EL (cell line): ENCODE results near the gene IGLL5.
A peak's percentile ranks its signal among the peaks of the same experiment; 100 is the strongest.
"Not testable (repeated sequence)": the region's sequence is repeated elsewhere in the genome, so short reads cannot be mapped to it uniquely, and the experiment has no call there.

Experiments
- DNase-seq: peaks from one replicate; pipeline ENCODE4 v3.0.0-alpha.2; 2016

The IGLL5 gene

DNA sequence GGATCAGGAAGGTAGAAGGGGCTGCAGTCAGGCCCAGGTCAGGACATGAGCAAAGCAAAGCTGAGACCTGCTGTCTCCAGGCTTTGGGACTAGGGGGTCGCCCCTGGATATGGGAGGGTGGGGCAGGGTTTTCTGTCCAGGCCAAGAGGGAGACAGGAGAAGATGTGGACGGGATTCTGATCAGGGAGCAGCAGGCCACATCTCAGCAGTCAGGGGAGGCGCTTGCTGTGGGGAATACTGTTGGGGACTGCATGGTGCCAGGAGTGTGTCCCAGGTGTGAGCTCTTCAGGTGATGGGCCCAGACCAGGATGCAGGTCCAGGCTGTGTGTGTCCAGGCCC, 29.3 kb downstream of the IGLL5 start:
- no peak for DNase-seq

DNA sequence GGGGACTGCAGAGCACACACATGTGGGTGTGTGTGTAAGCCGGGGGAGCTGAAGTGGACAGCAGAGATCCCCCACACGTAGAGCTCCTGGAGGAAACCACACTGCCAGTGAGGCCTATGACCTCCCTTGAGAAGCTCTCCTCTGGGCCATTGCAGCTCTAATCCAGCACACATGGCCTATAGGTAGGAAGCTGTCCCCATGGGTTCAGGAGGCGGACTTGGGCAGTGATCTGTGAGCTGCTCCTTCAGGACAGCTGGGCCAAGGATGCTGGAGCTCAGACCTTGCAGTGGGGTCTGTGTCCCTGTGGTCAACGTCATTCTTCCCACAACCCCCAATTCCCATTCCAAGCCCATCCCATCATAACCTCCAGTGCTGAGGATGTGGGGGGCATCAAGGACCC, 29.8 kb downstream of the IGLL5 start:
- no peak for DNase-seq

DNA sequence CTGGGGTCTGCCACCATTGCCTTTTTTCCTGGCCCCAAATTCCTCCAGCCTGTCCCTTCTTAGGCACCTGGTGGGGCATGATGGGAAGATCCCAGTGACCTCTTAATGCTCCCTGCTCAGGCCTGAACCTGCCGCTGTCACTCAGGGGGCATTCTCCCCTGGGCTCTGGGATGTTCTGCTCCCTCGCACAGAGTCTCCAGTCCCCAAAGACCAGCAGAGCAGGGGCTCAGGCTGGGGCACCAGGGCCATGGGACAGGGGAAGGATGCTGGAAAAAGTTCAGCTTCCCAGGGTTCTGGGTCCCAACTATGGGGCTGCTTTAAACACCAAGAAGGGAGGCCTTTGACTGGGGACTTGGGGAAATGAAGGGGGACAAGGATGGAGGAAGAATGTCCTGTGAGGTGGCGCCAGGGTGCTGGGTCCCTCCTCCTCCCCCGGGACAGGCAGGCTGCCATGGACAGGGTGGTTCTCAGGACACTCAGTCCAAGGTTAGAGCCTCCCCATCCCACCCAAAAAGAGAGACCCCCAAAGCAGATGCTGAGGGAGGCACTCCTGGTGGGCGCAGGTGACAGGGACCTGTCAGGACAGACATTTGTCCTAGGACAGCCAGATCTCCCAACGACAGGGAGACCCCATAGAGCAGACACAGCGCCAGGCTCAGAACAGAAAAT, 30.8 kb downstream of the IGLL5 start:
- DNase-seq, result no peak

GRCh38 chr22:22919041-22919440, 31.4 kb downstream of the IGLL5 start:
- no peak for DNase-seq

GRCh38 chr22:22920104-22920654, 32.6 kb downstream of the IGLL5 start:
- DNase-seq, result no peak

- no peak for DNase-seq
These were observed 33.4 kb downstream of the IGLL5 start for GRCh38 chr22:22920910-22921550.

GRCh38 chr22:22921575-22921974, 34.0 kb downstream of the IGLL5 start:
- DNase-seq, result no peak

DNA sequence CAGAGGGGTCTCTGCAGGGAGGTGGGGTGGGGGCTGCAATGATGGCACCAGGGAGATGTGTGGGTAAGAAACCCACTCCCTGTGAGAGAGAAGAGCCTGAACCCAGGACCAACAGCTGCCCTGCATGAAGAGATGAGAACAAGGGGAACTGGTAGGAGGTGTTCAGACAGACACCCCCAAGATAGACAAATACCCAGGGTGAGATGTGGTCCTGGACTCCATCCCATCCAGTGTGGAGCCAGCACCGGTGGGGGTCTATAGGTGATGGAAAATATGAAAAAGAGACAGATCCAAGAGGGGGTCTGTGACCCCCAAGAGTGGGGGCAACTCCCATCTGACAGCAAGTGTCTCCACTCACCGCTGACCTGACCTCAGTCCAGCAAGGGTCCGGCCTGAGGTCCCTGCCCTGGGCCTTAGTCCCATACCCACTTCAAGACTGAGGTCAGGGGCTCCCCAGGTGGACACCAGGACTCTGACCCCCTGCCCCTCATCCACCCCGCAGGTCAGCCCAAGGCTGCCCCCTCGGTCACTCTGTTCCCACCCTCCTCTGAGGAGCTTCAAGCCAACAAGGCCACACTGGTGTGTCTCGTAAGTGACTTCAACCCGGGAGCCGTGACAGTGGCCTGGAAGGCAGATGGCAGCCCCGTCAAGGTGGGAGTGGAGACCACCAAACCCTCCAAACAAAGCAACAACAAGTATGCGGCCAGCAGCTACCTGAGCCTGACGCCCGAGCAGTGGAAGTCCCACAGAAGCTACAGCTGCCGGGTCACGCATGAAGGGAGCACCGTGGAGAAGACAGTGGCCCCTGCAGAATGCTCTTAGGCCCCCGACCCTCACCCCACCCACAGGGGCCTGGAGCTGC, 34.7 kb downstream of the IGLL5 start:
- DNase-seq, result not testable (repeated sequence)

DNA sequence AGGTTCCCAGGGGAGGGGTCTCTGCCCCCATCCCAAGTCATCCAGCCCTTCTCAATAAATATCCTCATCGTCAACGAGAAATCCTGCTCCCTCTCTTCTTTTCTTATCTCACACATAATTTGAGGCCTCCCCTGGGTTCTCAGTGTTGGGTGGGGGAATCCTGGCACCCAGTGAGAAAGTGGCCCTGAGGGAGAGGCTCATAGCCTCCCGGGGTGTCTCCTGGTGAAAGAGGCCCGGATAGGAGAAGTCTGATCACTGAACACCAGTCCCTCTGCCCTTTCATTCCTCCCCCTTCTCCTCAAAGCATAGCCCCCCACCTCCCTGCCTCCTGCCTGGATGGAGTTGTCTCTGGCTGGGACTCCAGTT, 35.3 kb downstream of the IGLL5 start:
- no peak for DNase-seq

DNA sequence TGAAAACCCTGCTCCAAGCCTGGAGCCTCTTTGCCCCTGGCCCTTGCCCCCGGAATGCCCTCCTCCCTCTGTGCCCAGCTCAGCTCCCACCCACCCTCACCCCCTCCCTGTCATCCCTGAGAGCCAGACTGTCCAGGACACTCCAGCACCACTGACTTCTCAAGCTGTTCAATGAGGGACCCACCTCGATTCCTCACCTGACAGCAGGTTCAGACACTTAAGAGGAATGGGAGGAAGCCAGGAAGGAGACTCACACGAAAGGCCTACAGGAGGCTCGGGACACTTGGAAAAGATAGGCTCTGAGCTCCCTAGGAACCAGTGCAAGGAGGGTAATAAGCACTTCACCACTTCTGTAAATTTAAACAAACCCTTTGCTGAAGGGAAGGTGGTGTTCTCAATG, 35.8 kb downstream of the IGLL5 start:
- no peak for DNase-seq

GRCh38 chr22:22923930-22924329, 36.3 kb downstream of the IGLL5 start:
- no peak for DNase-seq

DNA sequence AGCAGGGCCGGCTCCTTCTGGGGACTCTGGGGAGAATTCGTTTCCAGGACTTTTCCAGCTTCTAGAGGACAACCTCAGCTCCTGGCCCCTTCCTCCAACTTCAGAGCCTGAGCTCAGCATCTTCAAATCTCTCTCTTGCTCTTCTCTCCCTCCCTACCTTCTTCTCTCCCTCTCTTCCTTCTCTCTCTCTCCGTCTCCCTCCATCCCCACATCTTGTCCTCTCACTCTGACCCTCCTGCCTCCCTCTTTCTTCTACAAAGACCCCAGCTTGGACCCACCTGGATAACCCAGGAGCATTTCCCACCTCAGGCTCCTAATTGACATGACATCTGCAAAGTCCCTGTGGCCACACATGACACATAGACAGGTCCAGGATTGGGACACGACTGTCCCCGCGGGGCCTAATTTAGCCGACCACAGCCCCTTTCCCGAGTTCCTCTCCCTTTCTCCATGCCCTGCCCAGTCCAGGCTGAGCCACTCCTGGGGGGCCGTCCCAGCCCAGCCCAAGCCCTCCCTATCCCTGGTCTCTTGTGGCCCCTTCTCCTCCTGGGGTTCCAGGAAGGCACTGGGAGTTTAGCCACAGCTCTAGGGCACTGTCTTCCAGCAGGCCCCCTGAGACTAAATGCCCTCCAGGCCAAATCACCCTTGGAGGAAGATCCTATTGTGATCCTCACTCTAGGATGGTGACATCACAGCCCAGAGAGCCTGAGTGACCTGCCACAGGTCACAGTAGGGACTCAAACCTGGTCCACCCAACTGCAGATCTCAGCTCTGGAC, 36.9 kb downstream of the IGLL5 start:
- DNase-seq, result no peak

DNA sequence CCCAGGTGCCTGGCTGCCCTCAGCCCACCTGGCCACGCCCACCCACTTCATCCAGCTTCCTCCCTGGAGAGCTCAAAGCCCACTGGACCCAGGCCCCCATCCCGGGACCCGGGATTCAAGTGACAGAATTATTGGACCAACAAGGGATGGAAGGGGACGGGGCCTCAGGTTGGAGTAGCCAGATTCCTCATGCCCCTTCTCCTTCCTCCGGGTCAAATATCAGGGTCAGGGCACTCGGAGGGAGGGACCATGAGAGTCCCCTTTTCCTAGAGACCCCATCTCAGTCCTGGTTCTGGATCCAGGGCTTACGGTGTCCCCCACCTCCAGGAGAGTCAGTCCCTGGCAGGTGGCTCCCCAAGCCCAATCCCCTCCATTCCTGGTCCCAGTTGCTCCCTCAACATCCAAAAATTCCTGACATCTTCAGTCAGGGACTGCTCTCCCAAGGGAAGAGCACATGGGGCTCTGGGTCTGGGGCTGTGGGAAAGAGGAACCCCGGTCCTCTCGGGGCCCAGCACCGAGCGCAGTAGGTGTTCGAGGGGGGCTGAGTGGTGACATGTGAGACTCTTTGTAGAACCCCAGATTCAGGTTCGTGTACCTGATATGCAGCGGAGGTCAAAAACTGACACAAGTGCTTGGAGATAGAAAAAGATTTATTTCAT, 37.7 kb downstream of the IGLL5 start:
- no peak for DNase-seq

- no peak for DNase-seq
These were observed 38.3 kb downstream of the IGLL5 start for GRCh38 chr22:22925805-22926369.

GRCh38 chr22:22926370-22927195, 39.0 kb downstream of the IGLL5 start:
- no peak for DNase-seq

GRCh38 chr22:22927196-22927887, 39.7 kb downstream of the IGLL5 start:
- no peak for DNase-seq

DNA sequence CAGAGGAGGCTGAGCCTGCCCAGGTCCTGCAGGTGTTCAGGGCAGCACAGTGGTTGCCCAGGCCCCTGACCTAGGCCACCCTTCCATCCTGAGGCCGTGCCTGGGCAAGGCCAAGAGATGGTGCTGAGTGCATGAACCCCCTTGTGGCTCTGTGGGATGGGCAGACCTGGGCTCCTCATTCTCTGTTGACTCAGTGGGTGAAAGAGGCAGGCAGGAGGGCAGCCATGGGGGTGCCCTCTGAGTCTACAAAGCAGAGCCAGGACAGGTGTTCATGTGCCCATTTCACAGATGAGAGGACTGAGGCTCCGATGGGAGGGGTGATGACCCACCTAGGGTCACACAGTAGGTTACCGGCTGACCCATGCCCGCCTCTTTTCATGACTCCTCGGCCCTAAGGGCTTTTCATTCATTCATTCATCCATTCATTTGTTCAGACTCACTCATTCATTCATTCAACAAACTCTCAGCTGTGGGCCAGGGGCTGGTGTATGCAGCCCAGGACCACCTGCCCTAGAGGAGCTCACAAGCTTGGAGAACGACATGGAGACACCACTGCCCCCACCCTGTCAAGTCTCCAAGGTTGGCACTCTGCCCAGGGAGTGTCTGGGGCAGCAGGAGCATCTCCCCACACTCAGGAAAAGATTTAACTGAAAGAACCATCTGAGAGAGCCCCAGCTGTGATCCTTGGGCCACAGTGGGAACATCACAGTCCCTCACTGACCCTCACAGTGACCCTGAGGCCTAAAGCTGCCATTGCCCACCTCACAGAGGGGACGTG, 40.5 kb downstream of the IGLL5 start:
- no peak for DNase-seq

DNA sequence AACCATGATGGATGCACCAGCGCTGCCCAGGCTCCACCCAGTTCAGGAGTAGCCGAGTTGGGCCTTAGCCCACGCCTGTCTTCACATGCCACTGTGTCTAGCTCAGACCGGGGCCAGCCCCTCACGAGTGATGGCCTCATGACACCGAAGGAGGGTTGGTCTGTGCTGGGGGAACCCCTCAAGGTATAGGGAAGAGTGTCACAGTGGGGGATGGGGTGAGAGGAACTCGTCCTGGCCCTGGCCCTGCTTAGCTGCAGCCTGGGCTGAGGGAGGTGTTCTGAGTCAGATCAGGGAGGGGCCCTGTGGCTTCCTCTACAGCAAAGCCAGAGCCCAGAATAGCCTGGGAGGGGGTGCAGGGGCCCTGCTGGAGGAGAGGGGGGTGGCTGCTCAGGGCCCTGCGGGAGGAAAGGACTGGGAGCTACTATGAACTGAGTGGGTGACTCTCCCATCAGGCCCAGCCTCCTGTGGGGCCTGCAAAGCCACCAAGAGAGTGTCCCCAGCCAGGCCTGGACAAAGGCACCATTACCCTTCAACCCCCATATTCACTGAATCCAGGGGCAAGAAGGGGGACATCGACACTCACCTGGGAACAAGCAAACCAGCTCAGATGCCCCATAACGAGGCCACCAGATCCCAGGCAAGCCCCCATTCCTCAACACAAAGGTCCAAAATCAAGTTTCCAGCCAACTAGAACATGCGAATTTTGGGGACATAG, 41.2 kb downstream of the IGLL5 start:
- DNase-seq, result peak; percentile 20
